Measurements from ENCODE around the gene MUC5AC.

- TF ChIP-seq EZH2 (IDR thresholded peaks at IDR 0.05; ENCODE audit: low read length, missing control alignments) = no peak
- TF ChIP-seq, protein P1, sequence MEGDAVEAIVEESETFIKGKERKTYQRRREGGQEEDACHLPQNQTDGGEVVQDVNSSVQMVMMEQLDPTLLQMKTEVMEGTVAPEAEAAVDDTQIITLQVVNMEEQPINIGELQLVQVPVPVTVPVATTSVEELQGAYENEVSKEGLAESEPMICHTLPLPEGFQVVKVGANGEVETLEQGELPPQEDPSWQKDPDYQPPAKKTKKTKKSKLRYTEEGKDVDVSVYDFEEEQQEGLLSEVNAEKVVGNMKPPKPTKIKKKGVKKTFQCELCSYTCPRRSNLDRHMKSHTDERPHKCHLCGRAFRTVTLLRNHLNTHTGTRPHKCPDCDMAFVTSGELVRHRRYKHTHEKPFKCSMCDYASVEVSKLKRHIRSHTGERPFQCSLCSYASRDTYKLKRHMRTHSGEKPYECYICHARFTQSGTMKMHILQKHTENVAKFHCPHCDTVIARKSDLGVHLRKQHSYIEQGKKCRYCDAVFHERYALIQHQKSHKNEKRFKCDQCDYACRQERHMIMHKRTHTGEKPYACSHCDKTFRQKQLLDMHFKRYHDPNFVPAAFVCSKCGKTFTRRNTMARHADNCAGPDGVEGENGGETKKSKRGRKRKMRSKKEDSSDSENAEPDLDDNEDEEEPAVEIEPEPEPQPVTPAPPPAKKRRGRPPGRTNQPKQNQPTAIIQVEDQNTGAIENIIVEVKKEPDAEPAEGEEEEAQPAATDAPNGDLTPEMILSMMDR (conservative IDR thresholded peaks at IDR 0.05 in 1 of 2, IDR thresholded peaks at IDR 0.05 in 1 of 2; ENCODE audit: low read depth in 1 of 2, low read length in 2 of 2) = peak in 1 of 2 donors; percentile 14
These were observed 69.3 kb downstream of the MUC5AC start for GRCh38 chr11:1226986-1227550.
